GM21786 (cell line): Measurements from ENCODE around the gene LCLAT1.

ENCODE experiments used
- ATAC-seq: cut with Tn5 transposase; IDR thresholded peaks from one replicate; pipeline ENCODE4 v1.9.1; 2021; ENCODE audit not compliant: unreplicated experiment

LCLAT1 gene

DNA sequence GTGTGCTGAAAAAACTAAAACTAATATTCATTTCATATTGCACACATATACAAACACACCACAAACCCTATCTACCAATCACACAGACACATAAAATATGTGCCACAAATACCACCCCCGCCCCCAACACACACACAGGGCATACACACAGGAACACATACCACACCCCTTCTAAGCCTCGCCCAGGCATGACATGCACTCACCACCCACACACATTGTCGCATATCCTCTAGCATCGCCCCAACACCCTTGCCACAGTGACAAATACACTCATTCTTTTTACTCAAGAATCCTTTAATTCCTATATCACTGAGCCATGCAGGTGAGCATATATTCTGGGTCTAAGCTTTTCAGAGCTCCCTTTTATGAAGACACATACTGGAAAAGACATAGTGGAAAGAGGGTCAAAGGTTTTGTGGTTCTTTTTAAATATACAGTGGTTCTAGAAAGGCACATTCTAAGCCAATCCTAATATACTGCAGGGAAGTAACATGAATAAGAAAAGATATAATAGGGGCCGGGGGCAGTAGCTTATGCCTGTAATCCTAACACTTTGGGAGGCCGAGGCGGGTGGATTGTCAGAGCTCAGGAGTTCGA lies 24.5 kb upstream of the LCLAT1 start:
- ATAC-seq, result peak; percentile 85

DNA sequence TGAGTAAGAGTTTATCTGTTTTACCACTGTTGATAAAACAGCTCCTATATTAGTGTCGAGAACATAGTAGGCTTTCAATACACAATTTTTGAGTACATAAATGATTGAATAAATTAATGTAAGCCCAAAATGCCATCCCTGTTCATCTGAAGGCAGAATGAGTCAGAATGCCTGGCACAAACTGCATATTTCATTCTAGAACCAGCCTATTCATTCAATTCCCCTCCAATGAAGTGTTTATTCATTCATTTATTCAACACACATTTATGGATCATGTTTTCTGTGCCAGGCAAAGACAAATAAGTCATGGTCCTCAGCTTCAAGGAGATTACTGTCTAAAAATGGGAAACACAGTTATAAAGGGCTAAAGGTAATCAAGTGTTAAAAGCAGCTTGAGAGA lies 22.8 kb upstream of the LCLAT1 start:
- ATAC-seq, result no peak

DNA sequence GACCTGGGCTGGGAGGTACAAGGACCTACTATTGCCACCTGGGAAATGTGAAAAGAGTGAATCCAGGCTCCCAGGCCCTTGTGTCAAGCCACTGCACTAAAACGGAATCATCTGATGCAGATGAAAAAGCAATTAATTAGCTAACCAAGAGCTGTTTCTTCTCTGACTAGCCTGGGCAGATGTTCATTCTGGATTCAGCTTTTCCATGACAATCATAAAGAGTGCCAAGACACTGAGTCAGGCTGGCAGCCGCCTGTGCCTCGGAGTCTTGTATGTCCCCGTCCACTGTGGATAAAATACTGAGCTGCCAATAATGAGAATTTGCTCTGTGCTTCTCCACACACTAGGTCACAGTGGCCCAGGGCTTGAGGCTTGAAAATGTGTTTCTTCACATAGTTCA lies 21.7 kb upstream of the LCLAT1 start:
- no peak for ATAC-seq

DNA sequence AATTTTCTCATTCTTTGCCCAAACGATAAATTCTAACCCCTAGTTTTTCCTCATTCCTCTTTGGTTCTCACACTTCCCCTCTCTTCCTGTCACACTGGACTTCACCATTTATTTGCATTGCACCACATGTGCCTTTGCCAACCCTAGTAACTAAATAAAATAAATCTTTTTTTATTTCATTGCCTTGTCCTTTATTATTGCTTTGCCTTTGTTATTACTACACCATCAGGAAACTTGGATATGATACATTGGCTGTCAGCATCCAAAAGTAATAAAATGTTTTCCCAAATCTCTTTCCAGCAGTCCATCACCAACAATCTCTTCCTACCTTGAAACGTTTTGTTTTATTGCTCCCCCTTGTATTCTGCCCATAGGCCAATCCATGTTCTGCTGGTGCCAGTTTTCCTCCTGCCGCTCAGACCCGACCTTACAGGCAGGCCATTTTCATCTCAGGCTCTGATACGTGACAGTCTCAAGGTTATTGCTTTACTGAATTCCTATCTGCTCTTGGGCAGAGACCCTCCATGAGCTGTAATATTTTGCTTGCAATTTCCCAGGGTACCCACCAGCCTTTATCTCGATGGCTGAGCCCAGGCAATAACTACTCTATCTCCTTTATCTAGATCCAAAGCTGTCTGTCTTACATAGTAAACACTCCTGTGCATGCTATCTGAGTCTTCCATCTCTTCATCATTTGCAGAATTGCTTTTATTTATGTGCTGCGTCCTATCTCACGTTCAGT lies 19.3 kb upstream of the LCLAT1 start:
- no peak for ATAC-seq

DNA sequence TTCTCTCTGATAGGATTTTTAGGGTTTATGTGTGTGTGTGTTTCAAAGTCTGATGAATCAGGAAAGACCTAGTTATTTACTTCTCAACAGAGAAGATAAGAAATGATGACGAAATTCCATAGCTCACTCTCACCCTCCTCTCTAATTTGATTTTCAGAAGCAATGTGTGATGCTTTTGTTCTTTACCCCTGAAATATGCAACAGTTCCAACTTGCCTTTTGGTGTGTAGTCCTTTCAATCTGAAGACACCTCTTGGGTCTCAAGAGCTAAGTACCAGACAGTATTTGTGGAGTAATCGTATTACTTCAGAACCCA lies 18.7 kb upstream of the LCLAT1 start:
- no peak for ATAC-seq

DNA sequence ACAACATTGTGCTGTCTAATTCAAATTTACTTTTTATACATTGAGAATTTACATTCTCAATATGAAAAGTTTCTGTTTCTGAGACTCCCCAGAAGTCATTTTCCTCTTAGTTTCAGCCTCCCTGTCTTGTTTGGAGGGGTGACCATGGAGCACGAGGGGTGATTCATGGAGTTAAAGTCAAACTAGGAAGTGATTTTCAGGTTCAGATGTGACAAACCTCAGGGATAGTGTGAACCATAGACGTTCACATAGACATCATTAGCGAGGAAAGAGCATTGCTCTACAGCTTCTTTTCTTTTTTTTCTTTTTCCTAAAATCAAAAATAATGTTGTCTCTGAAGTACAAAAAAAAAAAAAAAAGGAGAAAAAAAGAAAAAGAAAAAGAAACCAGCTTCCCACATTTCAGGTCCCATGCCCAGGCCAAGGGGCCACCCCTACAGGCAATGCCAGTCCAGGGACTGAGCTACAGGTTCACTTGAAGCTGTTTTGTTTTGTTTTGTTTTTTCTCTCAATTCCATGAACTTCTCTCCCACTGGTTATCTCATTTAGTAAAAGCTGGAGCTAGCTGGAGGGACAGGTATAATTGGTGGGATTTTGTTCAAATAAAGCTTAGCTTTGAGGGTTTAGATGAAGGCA lies 18.1 kb upstream of the LCLAT1 start:
- no peak for ATAC-seq

DNA sequence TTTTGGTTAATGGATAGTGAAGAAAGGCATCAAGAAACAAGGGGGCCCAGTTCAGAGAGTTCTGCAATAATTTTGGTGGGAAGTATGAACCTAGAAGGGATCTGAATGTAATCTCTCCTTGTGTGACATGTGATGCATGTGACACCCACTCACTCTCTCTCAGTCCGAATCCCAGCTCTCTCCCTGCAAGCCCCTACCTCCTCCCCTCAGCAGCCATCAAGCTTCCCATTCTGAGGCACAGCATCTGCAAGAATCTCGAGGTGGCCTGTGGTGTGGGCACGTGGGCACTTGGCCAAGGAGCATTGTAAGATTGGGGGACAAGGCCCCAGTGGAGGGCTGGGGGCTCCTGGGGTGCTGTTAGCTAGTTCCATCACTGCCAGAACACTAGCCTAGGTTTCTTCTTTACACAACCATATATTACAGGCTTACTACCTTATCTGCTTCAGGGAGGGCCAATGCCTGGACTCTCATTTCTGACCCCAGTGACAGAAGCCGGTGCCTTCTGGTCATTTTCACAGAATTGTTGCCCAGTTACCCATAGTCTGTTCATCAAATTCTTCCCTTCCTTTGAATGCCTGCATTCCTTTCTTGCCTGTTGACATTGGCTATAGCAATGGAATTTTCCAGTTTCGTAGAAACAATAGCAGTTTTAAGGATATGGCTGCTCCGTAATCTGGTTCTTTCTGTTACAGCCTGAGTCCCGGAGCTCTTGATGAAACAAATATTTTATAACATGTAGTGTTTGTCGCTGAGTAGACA lies 13.3 kb upstream of the LCLAT1 start:
- ATAC-seq, result no peak

DNA sequence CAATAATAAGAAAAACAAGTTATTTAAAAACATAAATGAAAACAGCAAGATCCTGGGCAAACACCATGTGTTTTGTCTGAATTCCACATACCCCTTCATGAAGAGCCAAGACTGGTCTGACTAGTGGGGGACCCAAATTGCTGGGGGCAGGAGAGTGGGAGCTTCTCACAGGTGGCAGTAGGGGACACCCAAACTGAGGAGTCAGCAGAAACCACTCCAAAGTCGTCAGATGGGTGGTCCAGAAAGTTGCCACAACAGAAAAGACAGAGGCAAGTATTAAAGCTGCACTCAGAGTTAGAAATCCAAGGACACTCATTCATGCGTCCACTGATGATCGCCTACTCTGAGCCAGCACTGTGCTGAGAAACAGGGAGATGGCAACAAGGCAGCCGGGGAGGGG lies 12.3 kb upstream of the LCLAT1 start:
- no peak for ATAC-seq

DNA sequence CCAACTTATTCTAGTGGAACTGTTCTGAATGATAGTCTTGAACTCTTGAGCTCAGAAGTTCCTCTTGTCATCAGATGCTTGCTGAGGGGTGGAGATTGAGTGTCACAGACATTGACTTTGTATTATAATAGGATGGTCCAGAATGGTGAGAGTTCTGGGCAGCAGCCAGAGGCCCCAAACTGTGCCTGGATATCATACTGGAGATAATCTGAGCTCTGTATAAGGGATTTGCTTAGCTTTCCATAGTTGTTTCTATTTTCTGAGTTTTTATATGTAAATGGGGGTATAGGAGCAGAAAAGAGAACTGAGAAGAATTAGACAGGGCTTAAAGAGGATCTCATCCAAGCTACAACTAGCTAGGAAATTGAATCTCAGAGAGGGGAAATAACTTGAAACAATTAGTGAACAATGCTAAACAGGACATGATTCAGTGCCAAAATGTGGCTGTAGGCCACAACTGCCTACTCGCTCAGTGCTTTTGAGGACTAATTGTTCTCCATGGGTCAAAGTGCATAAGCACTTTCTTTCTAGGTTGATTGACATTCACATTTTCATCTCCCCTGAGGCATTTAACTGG lies 10.1 kb upstream of the LCLAT1 start:
- no peak for ATAC-seq

DNA sequence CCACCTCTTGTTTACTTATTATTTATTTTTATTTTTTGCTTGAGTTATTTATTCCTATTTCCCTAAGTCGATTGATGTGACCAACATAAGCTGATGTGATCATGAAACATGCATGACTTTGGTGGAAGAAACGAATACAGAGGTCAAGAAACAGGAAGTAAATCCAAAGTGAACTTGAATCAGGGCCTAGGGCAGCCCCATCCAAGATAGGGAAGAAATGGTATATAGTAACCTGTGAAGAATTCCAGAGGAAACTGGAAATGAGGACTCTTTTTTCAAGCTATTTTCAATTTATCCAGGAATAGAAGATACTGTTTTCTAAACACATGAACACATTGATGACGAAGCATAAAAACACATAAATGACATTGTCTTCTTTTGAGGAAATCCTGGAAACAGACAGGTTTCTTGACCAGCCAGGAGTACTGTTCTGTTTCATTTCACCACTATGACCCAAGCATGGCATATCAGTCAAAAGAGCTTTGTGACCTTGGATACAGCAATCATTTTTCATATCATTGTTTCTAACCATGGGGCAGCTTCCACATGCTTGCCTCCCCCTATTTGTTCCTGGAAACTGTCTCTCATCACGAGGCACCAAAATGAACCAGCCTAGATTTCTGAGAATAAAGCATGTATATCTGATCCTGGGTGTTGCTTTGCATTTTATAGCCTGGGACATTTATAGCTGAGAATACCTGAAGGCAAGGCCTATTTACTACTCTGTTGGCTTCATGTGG lies 9.1 kb upstream of the LCLAT1 start:
- ATAC-seq, result no peak

DNA sequence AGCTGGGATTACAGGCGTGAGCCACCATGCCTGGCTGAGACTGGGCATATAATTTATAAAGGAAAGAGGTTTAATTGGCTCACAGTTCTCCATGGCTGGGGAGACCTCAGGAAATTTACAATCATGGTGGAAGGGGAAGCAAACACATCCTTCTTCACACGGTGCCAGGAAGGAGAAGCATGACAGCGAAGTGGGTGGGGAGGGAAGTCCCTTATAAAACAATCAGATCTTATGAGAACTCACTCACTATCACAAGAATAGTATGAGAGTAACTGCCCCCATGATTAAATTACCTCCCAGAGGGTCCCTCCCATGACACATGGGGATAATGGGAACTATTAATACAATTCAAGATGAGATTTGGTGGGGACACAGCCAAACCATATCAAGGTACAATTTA lies 7.8 kb upstream of the LCLAT1 start:
- ATAC-seq, result no peak

DNA sequence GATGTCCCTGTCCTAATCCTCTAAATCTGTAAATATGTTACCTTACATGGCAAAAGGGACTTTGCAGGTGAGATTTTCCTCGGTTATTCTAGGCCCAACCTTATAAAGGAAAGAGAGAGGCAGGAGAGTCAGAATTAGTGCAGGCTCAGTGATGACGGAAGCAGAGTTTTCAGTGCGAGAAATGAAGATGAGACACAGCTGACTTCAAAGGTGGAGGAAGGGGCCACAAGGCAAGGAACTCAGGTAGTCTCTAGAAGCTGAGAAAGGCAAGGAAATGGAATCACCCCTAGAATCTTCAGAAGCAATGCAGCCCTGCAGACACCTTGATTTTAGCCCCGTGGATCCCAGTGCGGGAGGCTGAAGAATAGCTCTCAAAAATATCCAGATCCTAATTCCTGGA lies 7.2 kb upstream of the LCLAT1 start:
- ATAC-seq, result no peak

DNA sequence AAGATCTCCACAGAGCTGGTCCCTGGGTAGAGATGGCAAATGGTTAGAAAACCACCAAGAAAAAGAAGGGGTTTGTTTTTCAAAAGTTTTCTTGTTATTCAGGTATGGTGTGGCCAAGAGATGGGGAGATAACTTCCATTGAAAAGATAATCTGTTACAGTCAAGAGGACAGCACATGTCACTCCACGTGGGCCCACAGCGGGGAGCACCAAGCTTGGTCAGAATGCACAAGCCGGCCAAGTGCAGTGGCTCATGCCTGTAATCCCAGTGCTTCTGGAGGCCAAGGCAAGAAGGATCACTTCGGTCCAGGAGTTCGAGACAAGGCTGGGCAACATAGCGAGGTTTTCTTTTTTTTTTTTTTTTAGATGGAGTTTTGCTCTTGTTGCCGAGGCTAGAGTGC lies 6.0 kb upstream of the LCLAT1 start:
- ATAC-seq, result no peak

DNA sequence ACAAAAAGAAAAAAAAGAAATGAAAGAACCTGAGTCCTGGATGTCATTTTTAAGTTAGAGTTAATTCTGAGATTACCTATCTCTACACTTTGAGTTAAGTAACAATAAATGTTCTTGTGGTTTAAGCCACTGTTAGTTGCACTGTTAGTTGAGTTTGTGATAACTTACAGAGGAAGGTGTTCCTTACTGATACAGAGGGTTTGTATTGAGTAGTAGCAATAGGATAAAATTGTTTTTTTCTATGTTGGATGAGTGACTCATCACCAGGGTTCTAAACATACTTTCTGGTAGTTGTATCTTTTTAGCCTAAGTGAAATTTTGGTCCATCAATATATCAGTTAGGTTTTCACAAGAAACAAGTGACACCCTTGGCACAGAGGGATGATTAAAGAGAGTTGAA lies 4.0 kb upstream of the LCLAT1 start:
- no peak for ATAC-seq

DNA sequence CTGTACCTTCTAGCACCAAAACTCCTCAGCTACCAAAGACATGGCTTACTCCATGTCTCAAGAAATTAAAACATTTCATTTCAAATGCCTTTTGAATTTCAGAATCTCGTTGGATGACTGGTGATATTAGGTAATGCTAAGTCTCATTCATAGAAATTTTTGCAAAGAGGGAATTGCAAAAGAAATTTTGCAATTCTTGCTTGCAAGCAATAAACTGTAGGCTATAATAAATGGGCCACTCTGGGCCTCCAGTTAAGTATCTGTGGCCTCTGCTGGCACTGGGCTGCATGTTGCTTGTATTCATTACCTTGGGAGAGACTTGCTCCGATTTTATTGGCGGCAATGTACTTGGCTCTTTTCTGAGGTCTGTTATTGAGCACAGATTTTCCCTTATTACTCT lies 2.8 kb upstream of the LCLAT1 start:
- no peak for ATAC-seq

DNA sequence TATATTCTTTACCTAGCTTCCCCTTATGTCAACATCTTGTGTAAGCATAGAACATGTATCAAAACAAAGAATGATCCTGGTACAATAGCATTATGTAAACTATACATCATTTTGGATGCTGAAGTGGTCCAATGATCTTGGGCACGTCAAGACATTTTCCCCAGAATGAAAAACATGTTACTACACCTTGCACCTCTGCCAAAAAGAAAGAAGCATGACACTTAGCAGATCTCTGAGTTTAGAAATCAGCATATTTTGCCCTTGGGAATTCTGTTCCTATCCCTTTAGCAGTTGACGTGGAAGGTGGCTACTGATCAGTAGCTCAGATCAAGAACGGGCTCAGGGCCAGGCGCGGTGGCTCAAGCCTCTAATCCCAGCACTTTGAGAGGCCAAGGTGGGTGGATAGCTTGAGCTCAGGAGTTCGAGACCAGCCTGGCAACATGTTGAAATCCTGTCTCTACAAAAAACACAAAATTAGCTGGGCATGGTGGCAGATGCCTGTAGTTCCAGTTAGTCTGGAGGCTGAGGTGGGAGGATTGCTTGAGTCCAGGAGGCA lies 1.7 kb upstream of the LCLAT1 start:
- ATAC-seq, result no peak

DNA sequence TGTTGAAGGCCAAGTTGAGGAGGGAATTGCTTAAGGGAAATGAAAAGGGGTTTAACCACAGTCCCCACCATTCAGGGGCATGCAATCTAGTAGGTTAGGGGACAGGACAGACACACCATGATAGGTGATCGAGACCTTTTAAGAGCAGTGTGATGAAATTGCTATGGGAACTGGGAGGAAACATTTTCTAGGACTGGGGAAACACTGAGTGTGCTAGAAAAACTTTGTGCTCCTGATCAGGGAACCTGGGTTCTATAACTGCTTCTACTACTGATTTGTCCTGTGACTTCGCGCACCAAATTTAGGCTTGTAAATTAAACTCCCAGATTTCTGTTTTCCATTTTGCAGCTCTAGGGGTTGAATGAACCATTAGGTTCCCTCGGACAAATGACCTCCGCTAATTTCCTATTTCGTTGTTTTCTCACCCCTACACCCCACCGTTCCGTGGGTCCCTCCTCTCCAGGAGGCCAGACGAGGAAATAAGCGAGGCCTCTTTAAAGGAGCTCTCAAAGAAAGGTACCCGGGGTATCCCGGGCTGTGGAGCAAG lies 371 bp upstream of the LCLAT1 start:
- ATAC-seq, result peak; percentile 2

DNA sequence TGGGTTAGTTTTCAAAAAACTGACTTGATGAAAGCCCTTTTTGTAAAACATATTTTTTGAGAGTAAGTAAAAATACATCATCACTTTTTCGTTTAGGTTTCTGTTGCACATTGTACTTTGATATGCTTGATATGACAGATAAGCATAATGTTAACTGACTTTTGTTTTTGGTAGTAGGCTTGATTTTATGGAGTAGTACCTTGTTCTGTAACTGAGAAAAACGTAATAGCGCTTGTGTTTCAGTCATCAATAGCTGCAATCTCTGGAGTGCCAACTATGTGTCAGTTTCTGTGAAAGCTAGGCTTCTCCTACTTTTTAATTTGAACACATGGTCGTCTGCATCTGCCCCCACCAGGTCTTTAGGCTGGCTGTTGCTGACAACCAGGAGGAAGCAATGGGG lies 1.3 kb downstream of the LCLAT1 start:
- ATAC-seq, result no peak

DNA sequence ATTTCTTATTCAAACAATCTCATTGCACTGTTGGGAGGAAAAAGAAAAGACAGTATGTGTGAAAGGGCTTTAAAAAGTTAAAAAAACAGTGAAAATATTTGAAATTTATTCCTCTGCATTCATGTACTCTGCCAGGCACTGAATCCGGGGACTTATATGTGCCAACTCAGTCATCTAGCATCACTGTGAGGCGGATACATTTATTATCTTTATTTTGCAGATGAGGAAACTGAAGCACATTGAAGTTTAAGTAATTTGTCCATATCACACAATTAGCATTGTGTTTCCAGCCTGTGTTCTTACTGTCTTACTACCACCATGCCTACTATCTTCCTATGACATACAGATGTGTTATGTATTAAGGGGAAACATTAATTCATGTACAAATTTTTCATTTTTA lies 1.8 kb downstream of the LCLAT1 start:
- no peak for ATAC-seq

DNA sequence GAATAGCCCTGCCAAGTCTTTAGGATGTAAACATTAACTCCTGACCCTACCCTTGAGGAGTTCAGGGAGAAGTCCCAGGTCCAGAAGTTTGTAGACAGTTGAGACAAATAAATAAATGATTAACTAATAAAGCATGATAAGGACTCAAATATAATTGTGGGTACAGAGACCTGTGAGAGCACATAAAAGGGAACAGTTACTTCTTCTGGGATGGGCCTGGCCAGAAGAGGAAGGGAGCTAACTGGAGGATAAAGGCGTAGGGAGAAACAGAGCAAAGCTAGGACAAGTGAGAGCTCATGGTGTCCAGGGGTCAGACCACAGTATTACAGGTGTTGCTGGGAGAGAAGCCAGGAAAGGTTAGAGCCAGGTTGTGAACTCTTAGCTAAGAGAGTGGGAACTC lies 3.0 kb downstream of the LCLAT1 start:
- ATAC-seq, result no peak
